ENCODE data around the gene SDK1.
"Not testable (repeated sequence)": the region's sequence is repeated elsewhere in the genome, so short reads cannot be mapped to it uniquely, and the experiment has no call there.

SDK1 gene

DNA sequence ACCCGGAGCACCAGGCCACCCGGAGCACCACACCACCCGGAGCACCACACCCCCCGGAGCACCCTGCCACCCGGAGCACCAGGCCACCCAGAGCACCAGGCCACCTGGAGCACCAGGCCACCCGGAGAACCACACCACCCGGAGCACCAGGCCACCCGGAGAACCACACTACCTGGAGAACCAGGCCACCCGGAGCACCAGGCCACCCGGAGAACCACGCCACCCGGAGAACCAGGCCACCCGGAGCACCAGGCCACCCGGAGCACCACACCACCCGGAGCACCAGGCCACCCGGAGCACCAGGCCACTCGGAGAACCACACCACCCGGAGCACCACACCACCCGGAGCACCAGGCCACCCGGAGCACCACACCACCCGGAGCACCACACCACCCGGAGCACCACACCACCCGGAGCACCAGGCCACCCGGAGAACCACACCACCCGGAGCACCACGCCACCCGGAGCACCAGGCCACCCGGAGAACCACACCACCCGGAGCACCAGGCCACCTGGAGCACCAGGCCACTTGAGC, 916.1 kb downstream of the SDK1 start:
- DNase-seq: not testable (repeated sequence)

DNA sequence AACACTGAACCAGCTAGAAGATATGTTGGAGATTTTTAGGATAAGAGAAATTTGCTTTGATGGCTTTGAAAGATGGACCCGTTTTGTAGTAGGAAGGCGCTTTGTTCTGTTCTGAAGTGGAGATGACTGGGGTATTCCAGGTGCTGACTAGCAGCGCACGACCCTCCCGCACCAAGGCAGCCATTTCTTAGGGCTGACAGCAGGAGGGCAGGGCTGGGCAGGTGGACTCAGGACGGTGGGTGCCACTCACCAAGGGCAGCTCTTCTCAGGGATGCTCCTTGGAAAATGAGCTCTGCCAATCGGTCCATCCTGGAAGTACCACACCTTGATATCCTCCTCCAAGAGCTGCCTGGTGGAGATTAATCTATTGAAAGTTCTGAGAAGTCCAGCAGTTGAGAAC, 917.4 kb downstream of the SDK1 start:
- no peak for DNase-seq

DNA sequence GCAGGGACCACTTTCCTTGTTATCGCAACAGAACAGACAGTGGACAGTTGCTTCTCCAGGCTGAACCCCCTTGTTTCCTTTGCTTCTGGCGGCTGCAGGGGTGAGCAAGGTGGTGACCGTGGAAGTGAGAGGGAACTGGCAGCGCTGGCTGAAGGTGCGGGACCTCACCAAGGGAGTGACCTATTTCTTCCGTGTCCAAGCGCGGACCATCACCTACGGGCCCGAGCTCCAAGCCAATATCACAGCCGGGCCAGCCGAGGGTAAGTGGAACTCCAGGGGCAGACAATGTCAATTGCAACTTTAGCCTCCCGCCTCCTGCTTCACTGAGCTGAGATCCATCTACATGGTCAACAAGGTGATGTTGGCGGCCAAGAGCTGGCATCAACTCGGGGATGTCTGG, 919.0 kb downstream of the SDK1 start:
- no peak for DNase-seq

DNA sequence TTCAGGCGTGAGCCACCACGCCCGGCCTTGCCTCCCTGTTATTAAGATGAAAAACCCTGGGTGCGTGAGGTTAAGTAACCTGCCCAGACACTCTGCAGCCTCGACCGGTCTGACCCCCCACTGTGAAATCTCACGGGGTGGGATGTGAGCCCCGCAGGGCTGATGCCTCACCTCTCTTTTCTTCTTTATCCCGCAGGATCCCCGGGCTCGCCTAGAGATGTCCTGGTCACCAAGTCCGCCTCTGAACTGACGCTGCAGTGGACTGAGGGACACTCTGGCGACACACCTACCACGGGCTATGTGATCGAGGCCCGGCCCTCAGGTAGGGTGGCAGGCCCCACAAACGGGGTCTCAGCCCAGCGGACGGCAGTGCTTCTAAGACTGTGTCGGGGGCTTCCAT, 920.0 kb downstream of the SDK1 start:
- DNase-seq: no peak

DNA sequence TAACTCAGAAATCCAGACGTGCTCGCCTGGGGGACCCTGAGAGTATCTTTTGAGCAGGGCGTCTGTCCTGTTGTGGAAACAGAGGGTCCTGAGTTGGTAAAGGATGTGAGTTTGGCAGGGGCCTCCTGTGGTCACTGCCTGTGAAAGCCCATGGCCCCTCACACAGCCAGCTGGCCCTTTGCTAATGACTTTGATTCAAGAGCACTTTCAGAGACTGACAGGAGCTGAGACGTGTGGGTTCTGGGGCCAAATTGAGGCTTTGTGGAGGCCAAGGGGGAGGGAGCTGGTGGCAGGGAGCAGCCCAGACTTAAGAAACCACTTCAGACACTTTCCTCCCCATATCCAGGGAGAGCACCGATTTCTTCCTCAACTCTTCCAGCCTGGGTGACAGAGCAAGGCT, 921.6 kb downstream of the SDK1 start:
- DNase-seq: no peak

DNA sequence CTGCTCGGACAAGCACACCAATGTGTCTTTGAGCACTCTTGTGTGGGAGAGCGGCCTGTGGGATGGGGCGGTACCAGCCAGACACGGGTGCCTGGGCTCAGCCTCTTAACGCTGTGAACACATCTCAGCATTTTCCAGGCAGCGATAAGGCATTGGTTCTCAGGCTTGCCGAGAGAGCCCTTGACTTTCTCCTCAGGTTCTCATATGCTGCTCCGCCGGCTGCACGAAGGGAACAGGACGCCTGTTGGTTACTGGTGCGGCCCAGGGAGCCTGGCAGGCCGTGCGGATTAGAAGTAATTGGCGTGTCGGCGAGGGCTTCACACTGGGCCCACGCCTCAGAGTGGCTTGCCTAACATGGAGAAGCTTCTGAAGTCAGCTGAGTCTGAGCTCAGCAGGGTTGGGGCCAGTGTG, 924.3 kb downstream of the SDK1 start:
- no peak for DNase-seq

DNA sequence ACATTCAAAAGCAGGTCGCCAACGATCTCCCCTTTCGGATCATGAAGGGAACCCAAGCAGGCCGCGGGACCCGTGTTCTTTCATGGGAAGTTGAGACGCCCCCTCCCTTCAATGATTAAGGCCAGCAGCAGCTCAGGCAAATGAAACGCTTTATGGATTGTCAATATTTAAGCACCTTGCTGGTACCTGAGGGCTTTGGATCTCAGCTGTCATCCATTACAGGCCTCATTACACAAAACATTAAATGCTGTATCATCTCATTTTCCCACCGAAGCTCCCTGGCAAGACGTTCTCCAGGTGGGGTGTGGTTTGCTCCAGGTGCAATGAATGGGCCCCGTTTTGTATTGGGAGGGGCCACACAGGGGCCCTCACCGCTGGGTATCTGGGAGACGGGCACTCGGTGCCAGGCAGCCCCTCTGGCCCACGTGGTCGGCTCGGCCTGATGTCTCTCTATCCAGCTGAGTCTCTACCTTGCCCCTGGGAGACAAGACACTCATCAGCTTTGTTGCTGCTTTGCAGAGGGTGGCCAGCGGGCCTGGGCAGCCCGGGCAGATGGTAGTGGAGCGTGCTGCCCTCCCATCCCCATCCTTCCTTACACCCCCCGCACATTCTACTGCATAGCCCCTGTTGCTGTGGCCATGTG, 925.0 kb downstream of the SDK1 start:
- DNase-seq: no peak

DNA sequence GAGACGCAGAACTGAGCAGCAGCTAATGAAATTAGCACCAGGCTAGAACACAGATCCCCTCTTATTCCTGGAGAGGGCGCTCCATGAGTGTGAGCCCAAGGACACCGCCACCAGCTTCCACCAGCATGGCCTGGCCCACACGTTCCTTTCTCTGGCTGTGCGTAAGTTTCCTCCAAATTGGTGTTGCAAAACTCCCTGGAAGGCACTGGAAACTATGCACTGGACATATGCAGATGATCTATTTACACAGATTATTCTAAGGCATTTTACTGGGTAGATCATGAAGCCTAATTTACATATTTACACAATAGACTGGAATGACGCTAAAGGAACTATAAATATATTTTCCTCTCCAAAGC, 925.5 kb downstream of the SDK1 start:
- DNase-seq: no peak

DNA sequence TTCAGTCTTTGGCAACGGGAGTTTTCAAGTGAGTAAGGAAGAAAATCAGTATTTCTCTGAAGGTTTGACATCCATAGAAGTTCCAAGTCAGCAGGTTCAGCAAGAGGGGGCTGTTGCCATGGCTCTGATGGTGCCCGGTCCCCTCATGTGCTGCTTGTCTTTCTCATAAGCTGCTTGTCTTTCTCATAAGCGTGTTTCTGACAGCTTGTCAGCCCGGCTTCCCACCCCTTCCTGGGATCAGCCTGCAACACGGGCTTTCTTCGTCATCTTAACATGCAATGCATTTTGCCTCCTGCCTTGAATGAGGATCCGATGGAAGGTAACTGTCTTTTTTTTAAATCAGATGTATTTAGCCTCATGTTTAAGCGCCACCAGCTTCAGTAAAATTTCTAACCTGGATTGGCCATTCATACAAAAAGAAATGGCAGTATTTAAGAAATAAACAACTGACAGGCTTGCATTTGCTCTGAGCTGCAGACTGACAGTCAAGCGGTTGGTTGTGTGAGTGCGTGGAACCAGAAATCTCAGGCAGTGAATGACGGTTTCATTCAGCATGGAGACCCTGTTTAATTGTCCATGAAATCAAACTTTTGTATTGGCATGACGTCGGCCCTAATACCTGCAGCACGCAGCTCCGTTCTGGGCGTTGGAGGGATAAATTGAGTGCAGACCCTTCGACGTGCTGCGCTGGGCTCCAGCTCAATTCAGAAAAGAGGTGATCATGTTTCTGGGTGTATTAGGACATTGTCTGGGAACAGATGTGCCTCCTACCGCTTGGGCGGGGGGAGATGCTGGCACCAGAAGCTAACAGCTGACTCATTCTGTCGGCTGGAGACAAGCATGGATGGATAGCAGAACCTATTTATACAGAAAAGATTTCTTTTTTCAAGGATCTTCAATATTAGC, 926.3 kb downstream of the SDK1 start:
- DNase-seq: no peak

DNA sequence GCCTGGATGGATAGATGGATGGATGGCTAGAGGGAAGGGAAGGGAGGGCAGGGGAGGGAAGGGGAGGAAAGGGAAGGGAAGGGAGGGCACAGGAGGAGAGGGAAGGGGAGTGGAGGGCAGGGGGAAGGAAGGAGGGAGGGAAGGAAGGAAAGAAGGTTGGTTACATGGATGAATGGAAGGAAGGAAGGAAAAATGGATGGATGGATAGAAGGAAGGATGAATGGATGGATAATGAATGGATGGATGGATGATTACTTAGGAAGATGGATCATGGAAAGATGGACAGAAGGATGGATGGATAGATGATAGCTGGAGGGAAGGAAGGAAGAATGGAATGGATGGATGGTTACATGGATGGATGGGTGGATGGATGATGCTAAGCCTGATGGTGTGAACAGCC, 929.3 kb downstream of the SDK1 start:
- DNase-seq: no peak

DNA sequence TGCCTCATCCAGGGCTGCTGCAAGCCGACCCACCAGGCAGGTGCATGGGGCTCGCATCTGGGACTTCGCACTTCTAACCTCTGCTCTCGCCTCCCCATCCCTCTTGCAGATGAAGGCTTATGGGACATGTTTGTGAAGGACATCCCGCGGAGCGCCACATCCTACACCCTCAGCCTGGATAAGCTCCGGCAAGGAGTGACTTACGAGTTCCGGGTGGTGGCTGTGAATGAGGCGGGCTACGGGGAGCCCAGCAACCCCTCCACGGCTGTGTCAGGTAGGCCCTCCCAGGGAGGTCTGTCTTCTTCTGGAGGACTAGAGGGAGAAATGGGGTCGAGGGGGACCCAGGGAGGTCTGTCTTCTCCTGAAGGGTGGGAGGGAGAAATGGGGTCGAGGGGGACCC, 932.1 kb downstream of the SDK1 start:
- DNase-seq: no peak

DNA sequence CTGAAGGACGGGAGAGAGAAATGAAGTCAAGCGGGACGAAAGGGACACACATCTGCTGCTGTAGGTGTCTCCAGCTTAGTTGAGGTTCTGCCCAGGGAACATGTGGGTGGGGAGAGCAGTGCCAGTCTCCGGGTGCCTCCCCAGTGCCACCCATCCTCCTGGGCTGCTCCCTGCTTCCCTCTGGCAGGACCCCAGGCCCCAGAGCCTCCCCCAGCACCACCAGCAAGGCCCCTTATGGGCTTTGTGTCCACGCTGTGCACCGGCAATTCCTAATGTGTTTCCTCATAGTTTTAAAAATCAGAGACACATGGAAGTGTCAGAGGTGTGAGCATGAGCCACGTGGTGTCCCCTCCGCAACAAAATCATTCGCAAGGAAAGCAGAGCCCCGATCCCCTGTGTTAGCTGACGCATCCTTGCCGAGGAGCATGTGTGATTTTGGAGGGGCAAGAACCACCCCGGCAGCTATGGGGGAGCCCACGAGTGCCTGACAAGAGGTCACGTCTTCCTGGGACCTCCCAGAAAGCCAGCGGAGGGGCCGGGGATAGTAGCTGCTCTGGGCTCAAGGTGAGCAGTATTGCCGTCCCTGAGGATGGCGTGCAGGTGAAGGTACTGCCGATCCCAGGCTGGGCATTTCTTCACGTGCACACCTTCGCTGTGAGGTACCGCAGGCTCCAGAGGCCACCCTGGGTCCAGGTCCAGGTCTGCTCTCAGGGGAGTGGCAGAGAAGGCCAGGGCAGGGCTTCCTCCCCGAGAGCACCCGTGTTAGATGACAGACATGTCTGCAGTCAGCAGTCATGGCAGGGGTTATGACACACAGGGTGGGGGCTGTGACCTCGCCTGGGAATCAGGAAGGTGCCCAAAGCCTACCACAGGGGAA, 932.8 kb downstream of the SDK1 start:
- DNase-seq: no peak

DNA sequence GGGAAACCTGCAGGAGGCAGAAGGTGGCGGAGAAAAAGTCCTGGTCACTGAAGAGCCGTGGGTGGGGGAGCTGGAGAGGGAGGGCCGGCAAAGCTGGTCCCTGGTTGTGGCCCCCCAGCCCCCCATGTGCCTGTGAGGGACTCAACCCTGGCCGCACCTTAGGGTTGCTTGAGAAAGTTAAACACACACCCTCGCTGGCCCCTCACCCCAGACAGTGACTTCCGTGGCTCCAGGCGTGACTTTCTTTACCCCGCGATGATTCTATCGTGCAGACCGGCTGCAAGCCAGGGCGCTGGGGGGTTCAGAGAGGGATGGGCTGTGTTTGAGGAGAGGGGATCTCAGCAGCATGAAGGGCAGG, 933.4 kb downstream of the SDK1 start:
- DNase-seq: no peak

DNA sequence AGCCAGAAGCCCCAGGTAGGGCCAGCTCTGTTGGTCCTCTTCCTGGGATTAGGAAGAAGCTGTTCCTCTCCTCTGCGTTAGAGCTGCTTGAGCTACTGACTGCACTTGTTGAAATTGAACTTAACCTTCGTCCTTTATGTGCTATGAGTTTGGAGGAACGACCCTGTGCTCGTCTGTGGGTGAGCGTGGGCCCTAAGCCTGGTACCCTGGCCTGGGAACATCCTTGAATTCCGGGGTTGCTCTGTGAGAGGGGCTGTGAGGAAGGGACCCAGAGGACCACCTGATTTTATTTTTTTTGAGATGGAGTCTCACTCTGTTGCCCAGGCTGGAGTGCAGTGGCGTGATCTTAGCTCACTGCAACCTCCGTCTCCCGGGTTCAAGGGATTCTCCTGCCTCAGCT, 933.8 kb downstream of the SDK1 start:
- DNase-seq: no peak

DNA sequence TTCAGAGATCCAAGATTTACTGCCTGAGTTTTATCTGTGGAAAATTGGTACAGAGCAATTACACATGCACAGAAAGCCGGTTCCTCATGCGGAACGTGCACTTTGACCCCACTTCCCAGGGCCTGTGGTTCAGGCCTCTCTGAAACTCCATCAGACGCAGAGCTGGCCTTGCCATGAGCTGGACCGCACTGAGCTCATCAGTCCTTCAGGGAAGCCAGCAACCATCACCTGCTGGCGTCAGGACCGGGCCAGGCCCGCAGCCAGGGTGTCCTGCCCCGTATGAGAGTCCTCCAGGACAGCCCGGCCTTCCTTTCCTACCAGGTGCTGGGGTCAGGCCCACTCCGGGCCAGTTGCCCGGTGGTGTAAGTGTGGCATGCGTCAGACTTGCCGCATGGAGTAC, 934.5 kb downstream of the SDK1 start:
- no peak for DNase-seq

DNA sequence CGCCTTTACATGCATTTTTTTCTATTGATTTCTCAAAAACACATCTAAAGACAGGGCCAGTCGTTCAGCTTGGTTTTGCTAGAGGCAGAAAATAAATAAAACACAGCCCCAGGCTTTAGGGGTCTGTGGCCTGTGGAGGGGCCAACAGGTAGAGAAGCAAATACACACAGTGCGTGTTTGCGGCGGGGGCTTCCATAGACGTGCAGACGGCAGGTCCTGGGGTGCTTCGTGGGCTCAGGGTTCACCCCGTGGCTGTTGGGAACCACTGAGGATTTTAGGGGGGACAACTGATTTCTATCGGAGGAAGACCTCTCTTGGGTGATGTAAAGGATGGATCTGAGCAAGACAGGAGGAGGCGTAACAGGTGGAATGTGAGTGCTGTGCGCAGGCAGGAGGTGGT, 935.3 kb downstream of the SDK1 start:
- no peak for DNase-seq

DNA sequence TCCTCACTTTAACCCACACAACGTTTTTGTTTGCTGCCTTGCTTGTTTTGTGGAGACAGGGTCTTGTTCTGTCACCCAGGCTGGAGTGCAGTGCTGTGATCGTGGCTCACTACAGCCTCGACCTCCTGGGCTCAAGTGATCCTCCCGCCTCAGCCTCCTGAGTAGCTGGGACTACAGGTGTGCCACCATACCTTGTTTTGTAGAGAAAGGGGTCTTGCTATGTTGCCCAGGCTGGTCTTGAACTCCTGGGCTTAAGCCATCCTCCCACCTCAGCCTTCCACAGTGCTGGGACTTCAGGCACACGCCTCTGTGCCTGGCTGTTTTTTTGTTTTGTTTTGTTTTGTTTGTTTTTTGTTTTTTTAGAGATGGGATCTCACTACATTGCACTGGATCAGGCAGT, 935.8 kb downstream of the SDK1 start:
- not testable (repeated sequence) for DNase-seq

DNA sequence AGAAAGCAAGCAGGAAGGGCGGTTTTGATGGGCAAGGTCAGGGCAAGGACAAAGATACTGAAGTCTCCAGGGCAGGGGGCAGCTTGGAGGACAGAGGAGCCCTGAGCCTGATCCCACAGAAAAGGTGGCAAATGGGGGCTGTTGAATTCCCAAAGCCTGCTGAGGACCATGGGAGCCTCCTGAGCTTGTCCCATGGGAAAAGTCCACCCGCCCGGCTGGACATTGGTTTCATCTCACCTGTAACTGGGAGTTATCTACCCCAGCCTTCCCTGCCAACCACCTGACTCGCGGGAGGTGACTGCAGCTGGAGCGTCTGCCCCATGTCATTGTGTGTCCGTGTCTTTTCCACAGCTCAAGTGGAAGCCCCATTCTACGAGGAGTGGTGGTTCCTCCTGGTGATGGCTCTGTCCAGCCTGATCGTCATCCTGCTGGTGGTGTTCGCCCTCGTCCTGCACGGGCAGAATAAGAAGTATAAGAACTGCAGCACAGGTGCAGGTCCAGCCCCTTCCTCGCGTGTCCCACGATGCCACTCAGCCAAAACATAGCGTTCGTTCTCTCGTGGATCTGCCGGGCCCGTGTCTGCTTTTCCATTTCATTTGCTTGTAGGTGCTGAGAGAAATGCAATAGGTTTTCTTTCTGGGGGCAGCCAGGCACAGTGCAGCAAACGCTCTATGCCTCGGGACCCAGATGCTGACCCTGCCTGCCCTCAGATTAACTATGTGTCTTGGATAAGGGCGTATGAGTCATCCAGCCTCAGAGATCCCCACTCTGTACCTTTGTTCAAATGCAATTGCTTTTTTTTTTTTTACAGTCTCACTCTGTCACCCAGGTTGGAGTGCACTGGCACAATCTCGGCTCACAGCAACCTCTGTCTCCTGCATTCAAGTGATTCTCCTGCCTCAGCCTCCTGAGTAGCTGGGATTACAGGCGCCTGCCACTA, 936.5 kb downstream of the SDK1 start:
- no peak for DNase-seq

DNA sequence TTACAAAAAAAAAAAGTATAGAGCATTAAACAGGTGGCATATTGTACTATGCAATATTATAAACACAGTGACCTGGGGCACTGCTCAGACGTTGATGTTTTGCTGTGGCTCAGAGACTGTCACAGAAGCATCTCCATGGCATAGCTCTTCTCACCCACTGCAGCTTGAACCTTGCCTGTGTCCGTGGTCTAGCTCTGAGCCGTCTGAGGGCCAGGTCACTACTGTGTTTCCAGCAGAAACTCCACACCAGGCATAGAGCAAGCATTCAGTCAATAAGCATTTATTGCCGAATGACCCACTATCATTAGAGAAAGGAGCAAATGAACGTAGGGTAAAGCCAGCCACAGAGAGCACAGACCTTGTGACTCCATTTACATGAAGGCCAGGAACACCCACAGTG, 937.8 kb downstream of the SDK1 start:
- DNase-seq: no peak

DNA sequence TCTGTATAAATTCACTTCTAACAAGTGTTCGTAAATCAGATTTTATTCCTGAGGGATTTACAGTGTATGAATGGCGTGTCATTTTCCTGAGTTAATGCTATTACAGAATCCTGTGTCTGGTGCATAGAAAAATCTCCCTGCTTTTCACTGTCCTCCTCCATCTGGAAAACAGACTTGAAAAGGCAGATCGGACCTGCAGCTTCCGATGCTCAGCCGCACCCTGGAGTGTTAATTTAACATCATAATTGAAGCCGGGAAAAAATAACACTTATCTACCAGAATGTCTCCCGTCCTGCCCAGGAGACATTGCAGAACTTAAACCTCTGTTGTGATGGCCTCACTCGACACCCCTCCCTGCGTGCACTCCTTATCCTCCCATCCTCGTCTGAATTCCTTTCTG, 939.0 kb downstream of the SDK1 start:
- no peak for DNase-seq

DNA sequence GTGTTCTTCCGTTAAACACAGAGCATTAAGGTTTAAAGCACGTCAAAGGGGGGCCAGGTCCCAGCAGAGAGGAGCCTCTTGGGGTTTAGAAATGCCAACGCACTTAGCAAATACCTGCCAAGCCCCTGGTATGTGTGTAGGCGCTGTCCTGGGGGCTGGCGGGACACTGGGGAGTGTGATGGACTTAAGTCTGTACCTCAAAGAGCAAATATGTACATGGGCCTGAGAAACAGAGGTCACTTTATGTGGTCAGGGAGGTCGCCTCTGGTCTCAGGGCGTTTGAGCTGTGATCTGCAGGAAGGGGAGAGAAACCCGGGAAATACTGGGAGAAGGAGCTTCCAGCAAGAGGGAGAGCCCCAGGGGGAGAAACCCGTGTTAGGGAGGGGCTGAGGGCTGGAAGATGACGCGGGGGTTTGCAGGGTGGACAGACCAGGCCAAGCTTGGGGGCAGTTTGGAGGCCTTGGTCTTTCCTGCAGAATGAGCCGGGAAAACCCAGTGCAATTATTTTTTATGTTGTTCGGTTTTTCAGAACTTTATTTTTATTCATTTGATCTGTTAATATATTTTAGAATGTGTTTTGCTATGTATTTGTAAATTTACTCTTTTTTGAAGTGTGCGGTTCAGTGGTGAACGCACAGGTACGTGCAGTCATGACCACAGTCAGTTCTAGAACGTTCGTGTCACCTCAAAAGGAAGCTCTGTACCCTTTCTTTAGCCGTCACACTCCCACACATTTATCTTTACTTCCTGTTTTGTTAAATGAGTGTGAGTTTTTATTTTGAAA, 939.7 kb downstream of the SDK1 start:
- DNase-seq: no peak

DNA sequence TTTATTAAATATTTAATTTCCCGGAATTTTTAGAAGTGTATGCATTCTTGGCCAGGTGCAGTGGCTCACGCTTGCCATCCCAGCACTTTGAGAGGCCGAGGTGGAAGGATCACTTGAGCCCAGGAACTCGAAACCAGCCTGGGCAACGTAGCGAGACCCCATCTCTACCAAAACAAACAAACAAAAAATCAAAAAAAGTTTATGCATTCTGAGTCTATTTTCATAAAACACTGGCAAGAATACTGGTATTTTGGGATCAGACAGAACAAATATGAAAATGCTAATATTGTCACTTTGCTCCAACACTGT, 940.2 kb downstream of the SDK1 start:
- DNase-seq: no peak

All from NCI-H774 (cell line).